Brain microvascular endothelial cell (primary cell): ENCODE data around the gene TYRO3.

Experiments used
- DNase-seq: peaks from one replicate; pipeline ENCODE4 v3.0.0-alpha.2; 2020
- H3K27ac ChIP-seq: fragments of 250-450 bp; sonication (Bioruptor Pico); 2 replicates; pipeline ENCODE4 v1.5.1; 2020; ENCODE audit warnings: mild to moderate bottlenecking, moderate library complexity
- H3K27me3 ChIP-seq: fragments of 250-450 bp; sonication (Bioruptor Pico); replicated peaks from 2 replicates; pipeline ENCODE4 v1.5.1; 2020; ENCODE audit warnings: mild to moderate bottlenecking
- H3K36me3 ChIP-seq: fragments of 250-450 bp; sonication (Bioruptor Pico); replicated peaks from 2 replicates; pipeline ENCODE4 v1.5.1; 2020; ENCODE audit warnings: mild to moderate bottlenecking
- H3K4me3 ChIP-seq: 2 replicates; pipeline ENCODE4 v1.5.1; 2011; ENCODE audit warnings: low read depth, mild to moderate bottlenecking, control low read depth, low read length, moderate library complexity
- in situ Hi-C: cut with HindIII; loops from 2 replicates; pipeline ENCODE4 v1.10.0; 2017; ENCODE audit warnings: low sequenced_read_pairs, low pct_ligation_motif_present
- TF ChIP-seq, protein P1 (sequence below): IDR thresholded peaks from 2 replicates; pipeline ENCODE4 v1.5.1; 2011; ENCODE audit warnings: low read depth, mild to moderate bottlenecking, moderate library complexity, low read length, control low read depth, inconsistent platforms; ENCODE audit errors: missing control alignments

The TYRO3 gene

DNA sequence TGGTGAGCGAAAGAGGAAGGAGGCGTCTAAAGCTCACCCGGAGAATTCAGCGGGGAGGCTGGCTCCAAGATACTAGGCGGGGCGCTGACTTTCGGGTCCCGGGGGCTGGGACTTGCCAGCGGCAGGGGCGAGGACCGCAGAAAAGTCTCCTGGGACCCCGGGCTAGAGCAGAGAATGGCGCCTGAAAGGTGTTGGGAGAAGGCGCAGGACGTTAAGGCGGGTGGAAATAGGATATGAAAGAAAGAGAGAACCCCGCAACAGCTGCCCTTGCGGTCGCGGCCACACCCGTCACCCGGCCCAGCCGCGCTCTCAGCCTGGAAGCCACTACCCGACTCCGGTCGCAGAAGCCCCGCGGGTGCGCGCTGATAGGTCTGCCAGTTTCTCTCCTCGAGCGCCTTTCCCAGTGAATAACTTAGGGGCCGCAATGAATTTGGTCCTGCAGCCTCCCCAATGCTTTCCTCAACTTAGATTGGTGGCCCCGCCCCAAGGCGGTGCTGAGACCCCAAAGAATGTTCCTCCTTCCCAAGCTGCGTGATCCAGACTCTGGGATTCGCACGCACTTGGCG is 46.0 kb upstream of the TYRO3 start:
- TF ChIP-seq, protein P1, sequence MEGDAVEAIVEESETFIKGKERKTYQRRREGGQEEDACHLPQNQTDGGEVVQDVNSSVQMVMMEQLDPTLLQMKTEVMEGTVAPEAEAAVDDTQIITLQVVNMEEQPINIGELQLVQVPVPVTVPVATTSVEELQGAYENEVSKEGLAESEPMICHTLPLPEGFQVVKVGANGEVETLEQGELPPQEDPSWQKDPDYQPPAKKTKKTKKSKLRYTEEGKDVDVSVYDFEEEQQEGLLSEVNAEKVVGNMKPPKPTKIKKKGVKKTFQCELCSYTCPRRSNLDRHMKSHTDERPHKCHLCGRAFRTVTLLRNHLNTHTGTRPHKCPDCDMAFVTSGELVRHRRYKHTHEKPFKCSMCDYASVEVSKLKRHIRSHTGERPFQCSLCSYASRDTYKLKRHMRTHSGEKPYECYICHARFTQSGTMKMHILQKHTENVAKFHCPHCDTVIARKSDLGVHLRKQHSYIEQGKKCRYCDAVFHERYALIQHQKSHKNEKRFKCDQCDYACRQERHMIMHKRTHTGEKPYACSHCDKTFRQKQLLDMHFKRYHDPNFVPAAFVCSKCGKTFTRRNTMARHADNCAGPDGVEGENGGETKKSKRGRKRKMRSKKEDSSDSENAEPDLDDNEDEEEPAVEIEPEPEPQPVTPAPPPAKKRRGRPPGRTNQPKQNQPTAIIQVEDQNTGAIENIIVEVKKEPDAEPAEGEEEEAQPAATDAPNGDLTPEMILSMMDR, result no peak
- DNase-seq, result no peak

DNA sequence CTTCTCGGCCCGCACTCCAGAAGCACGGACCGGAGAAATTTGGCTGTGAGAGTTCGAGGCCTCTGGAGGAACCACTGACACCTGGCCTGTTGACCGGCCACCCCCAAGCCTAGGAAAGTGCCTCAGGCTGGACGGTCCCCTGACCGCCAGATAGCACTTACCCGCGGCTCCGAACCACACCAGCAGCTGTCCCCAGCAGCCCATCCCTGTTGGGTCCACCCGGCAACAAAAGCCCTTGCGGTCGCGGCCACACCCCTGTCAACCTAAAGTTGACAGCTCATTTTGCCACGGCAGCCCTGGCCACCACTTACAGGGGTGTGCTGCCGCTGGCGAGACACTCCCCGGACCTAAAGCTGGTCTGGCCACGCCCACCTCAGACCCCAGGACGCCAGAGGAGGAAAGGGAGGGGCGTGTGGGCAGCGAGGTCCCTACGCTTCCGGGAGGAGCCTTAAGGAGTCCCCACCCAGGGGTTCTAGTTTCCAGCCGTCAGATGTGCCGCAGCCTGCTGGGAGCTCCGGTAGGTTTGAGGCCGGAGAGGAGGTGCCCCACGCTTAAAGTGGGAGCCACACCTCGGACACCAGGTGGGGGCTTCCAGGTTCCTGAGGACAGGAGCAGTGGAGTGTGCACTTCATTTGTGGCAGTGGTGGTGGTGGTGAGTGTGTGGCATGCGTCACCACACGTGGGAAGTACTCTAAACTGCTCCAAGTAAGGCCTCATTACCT is 45.3 kb upstream of the TYRO3 start, which contains the start of gene LTK:
Gene LTK, minus strand, starts transcription at position 322 of the 722 bp plus-strand sequence. Its CDS starts 118 bp downstream, at position 204.
- Histone ChIP-seq H3K27me3 (peaks cover 33% of the 10 kb centered on the region), H3K36me3 (no peaks in the 10 kb centered on the region), H3K4me3 (peak within 1 kb of the TSS; percentile 37), H3K27ac (no peak within 1 kb of the TSS)
- in situ Hi-C loops, result no loop called here
- TF ChIP-seq, protein P1, result no peak
- no peak for DNase-seq

More for the DNA sequence above, 46.0 kb upstream of the TYRO3 start:
- in situ Hi-C loops, result no loop called here
- no peak overlapping the region for H3K27ac ChIP-seq
- H3K36me3 ChIP-seq, result no peaks in the 10 kb centered on the region
- H3K4me3 ChIP-seq, result peak overlapping the region; percentile 37
- peaks cover 33% of the 10 kb centered on the region for H3K27me3 ChIP-seq

- DNase-seq, result no peak
- in situ Hi-C loops, result no loop called here
- H3K36me3 ChIP-seq, result no peaks in the 10 kb centered on the region
- peaks cover 6% of the 10 kb centered on the region for H3K27me3 ChIP-seq
- no peak overlapping the region for H3K4me3 ChIP-seq
- TF ChIP-seq, protein P1, result no peak
- no peak overlapping the region for H3K27ac ChIP-seq
These were observed 41.0 kb upstream of the TYRO3 start for GRCh38 chr15:41517895-41518449.

DNA sequence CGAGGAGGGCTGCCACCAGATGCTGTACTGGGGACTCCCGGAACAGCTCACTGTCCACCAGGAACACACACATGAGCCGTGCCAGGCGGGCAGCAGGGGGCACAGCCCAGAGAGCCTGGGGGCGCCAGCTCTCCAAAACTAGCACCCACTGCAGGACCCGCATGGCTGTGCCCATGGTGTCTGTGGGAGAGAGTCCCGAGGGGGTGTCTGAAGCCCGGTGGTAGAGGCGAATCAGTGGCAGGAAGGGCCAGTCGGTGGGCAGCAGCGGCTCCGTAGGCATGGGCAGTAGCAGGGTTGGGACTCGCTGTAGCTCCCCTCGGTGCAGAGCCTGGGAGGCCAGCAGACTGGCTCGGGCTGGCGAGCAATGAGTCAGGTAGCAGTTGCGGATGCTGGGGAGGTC is 38.4 kb upstream of the TYRO3 start:
- DNase-seq, result no peak
- peaks cover 4% of the 10 kb centered on the region for H3K36me3 ChIP-seq
- no peak overlapping the region for H3K27ac ChIP-seq
- no peak overlapping the region for H3K4me3 ChIP-seq
- in situ Hi-C loops, result no loop called here
- H3K27me3 ChIP-seq, result no peaks in the 10 kb centered on the region
- TF ChIP-seq, protein P1, result no peak

DNA sequence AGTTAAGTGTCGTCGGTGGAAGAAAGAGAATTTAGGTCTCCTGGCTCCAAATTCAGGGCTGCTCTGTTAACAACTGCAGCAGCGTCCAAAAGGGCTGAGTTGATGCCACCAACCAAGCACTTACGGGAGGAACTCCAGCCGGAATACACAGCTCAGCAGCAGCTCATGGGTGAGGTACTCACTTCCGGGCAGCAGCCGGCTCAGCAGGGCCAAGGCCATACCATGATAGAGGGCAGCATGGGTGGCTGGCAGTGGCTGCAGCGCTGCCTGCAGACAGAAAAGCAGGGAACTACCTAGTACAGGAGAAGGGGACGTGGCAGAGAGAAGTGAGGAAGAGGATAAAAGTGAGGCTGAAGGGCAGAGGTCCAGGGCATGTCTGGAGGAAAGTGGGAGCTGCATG is 37.4 kb upstream of the TYRO3 start:
- no peak for DNase-seq

More for the DNA sequence above, 37.4 kb upstream of the TYRO3 start:
- in situ Hi-C loops, result no loop called here
- Histone ChIP-seq H3K36me3 (peaks cover 13% of the 10 kb centered on the region), H3K4me3 (no peak overlapping the region), H3K27ac (no peak overlapping the region), H3K27me3 (no peaks in the 10 kb centered on the region)
- TF ChIP-seq, protein P1, result no peak
